ENCODE data around the gene CFAP46. TPM values are rescaled to one million over a fixed set of nuclear protein-coding genes. Genes with fewer than 3 reads are reported as not detected.

Gene CFAP46
- total and polyA plus RNA-seq, 2 experiments from 2014 or later: 3.1 to 5.4 TPM

DNA sequence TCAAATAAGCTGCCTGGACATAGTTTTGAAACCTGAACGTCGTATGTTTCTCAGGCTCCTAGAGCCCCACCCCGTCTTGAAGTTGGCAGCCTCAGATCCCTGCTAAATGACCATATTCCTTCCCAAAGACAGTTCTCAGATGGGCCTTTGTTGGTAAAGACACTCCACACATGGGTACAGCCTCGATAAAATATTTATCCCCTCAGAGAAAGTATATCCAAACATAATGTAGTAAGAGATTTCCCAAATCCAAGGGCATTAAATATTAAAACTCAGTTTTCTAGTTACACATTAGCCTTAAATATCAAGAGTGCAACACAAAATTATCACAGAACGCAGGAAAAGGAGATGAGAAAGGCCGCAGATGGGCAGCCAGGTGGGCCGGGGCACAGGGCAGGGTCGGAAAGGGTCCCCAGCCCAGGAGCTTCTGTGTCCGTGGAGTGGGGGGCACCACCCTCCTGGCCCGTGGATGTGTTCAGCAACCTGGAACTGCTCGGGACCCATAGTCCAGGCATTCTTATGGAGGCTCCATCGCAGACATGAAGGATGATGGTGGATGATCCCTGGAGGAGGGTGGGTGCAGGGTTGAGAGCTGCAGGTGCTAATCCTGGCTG, 1.5 kb upstream of the CFAP46 start:
- Histone ChIP-seq H3K4me3 (no peak overlapping the region), H3F3A (replicated peaks; ENCODE audit: low read depth) (no peaks in the 10 kb centered on the region; the same call in 1 of the 2 replicates), H2AFZ (no peak overlapping the region), H3K9me2 (ENCODE audit: insufficient read depth) (no peaks in the 10 kb centered on the region), H3K27ac (ENCODE audit: low read depth) (no peak overlapping the region), H3K36me3 (ENCODE audit: insufficient read depth) (no peaks in the 10 kb centered on the region), H3K27me3 (ENCODE audit: insufficient read depth) (no peaks in the 10 kb centered on the region), H3K4me1 (ENCODE audit: insufficient read depth) (peaks cover 6% of the 10 kb centered on the region; the same call in 1 of the 2 replicates), H4K20me1 (replicated peaks; ENCODE audit: insufficient read depth) (no peaks in the 10 kb centered on the region), H3K79me2 (replicated peaks; ENCODE audit: insufficient read depth) (no peaks in the 10 kb centered on the region), H3K4me2 (no peak overlapping the region)
- Mint-ChIP-seq H3K4me3 (peak overlapping the region; percentile 48; the same call in 2 of the 3 replicates), H3K9me3 (no peaks in the 10 kb centered on the region), H3K4me1 (peaks cover 9% of the 10 kb centered on the region), H3K27me3 (ENCODE audit: insufficient read depth, low read depth, poor library complexity) (peaks cover 20% of the 10 kb centered on the region), H3K36me3 (ENCODE audit: low read depth) (no peaks in the 10 kb centered on the region; the same call in 2 of the 3 replicates), H3K27ac (no peak overlapping the region)
- DNase-seq (ENCODE audit: low spot score) (no peak), ATAC-seq (no peak)
- TF ChIP-seq, protein P1, sequence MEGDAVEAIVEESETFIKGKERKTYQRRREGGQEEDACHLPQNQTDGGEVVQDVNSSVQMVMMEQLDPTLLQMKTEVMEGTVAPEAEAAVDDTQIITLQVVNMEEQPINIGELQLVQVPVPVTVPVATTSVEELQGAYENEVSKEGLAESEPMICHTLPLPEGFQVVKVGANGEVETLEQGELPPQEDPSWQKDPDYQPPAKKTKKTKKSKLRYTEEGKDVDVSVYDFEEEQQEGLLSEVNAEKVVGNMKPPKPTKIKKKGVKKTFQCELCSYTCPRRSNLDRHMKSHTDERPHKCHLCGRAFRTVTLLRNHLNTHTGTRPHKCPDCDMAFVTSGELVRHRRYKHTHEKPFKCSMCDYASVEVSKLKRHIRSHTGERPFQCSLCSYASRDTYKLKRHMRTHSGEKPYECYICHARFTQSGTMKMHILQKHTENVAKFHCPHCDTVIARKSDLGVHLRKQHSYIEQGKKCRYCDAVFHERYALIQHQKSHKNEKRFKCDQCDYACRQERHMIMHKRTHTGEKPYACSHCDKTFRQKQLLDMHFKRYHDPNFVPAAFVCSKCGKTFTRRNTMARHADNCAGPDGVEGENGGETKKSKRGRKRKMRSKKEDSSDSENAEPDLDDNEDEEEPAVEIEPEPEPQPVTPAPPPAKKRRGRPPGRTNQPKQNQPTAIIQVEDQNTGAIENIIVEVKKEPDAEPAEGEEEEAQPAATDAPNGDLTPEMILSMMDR (conservative IDR thresholded peaks at IDR 0.05; ENCODE audit: low read depth in 2 of 2): no peak
- TF ChIP-seq, protein P2, sequence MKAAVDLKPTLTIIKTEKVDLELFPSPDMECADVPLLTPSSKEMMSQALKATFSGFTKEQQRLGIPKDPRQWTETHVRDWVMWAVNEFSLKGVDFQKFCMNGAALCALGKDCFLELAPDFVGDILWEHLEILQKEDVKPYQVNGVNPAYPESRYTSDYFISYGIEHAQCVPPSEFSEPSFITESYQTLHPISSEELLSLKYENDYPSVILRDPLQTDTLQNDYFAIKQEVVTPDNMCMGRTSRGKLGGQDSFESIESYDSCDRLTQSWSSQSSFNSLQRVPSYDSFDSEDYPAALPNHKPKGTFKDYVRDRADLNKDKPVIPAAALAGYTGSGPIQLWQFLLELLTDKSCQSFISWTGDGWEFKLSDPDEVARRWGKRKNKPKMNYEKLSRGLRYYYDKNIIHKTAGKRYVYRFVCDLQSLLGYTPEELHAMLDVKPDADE (IDR thresholded peaks at IDR 0.05): no peak
- no peak for TF ChIP-seq ZNF331 (CRISPR knock-in tag; IDR thresholded peaks at IDR 0.05; ENCODE audit: low read depth)
- TF ChIP-seq, protein P3, sequence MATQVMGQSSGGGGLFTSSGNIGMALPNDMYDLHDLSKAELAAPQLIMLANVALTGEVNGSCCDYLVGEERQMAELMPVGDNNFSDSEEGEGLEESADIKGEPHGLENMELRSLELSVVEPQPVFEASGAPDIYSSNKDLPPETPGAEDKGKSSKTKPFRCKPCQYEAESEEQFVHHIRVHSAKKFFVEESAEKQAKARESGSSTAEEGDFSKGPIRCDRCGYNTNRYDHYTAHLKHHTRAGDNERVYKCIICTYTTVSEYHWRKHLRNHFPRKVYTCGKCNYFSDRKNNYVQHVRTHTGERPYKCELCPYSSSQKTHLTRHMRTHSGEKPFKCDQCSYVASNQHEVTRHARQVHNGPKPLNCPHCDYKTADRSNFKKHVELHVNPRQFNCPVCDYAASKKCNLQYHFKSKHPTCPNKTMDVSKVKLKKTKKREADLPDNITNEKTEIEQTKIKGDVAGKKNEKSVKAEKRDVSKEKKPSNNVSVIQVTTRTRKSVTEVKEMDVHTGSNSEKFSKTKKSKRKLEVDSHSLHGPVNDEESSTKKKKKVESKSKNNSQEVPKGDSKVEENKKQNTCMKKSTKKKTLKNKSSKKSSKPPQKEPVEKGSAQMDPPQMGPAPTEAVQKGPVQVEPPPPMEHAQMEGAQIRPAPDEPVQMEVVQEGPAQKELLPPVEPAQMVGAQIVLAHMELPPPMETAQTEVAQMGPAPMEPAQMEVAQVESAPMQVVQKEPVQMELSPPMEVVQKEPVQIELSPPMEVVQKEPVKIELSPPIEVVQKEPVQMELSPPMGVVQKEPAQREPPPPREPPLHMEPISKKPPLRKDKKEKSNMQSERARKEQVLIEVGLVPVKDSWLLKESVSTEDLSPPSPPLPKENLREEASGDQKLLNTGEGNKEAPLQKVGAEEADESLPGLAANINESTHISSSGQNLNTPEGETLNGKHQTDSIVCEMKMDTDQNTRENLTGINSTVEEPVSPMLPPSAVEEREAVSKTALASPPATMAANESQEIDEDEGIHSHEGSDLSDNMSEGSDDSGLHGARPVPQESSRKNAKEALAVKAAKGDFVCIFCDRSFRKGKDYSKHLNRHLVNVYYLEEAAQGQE (IDR thresholded peaks at IDR 0.05; ENCODE audit: unreplicated experiment): no peak
- TF ChIP-seq, protein P4, sequence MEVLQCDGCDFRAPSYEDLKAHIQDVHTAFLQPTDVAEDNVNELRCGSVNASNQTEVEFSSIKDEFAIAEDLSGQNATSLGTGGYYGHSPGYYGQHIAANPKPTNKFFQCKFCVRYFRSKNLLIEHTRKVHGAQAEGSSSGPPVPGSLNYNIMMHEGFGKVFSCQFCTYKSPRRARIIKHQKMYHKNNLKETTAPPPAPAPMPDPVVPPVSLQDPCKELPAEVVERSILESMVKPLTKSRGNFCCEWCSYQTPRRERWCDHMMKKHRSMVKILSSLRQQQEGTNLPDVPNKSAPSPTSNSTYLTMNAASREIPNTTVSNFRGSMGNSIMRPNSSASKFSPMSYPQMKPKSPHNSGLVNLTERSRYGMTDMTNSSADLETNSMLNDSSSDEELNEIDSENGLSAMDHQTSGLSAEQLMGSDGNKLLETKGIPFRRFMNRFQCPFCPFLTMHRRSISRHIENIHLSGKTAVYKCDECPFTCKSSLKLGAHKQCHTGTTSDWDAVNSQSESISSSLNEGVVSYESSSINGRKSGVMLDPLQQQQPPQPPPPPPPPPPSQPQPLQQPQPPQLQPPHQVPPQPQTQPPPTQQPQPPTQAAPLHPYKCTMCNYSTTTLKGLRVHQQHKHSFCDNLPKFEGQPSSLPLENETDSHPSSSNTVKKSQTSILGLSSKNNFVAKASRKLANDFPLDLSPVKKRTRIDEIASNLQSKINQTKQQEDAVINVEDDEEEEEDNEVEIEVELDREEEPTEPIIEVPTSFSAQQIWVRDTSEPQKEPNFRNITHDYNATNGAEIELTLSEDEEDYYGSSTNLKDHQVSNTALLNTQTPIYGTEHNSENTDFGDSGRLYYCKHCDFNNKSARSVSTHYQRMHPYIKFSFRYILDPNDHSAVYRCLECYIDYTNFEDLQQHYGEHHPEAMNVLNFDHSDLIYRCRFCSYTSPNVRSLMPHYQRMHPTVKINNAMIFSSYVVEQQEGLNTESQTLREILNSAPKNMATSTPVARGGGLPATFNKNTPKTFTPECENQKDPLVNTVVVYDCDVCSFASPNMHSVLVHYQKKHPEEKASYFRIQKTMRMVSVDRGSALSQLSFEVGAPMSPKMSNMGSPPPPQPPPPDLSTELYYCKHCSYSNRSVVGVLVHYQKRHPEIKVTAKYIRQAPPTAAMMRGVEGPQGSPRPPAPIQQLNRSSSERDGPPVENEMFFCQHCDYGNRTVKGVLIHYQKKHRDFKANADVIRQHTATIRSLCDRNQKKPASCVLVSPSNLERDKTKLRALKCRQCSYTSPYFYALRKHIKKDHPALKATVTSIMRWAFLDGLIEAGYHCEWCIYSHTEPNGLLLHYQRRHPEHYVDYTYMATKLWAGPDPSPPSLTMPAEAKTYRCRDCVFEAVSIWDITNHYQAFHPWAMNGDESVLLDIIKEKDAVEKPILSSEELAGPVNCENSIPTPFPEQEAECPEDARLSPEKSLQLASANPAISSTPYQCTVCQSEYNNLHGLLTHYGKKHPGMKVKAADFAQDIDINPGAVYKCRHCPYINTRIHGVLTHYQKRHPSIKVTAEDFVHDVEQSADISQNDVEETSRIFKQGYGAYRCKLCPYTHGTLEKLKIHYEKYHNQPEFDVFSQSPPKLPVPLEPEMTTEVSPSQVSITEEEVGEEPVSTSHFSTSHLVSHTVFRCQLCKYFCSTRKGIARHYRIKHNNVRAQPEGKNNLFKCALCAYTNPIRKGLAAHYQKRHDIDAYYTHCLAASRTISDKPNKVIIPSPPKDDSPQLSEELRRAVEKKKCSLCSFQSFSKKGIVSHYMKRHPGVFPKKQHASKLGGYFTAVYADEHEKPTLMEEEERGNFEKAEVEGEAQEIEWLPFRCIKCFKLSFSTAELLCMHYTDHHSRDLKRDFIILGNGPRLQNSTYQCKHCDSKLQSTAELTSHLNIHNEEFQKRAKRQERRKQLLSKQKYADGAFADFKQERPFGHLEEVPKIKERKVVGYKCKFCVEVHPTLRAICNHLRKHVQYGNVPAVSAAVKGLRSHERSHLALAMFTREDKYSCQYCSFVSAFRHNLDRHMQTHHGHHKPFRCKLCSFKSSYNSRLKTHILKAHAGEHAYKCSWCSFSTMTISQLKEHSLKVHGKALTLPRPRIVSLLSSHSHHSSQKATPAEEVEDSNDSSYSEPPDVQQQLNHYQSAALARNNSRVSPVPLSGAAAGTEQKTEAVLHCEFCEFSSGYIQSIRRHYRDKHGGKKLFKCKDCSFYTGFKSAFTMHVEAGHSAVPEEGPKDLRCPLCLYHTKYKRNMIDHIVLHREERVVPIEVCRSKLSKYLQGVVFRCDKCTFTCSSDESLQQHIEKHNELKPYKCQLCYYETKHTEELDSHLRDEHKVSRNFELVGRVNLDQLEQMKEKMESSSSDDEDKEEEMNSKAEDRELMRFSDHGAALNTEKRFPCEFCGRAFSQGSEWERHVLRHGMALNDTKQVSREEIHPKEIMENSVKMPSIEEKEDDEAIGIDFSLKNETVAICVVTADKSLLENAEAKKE (CRISPR knock-in tag; IDR thresholded peaks at IDR 0.05): no peak
- TF ChIP-seq EZH2 (IDR thresholded peaks at IDR 0.05; ENCODE audit: low read depth, unreplicated experiment): no peak
- TF ChIP-seq STAT1 (IDR thresholded peaks at IDR 0.05; ENCODE audit: unreplicated experiment): no peak
- no peak for TF ChIP-seq POLR2AphosphoS5 (IDR thresholded peaks at IDR 0.05; ENCODE audit: low read depth)
- TF ChIP-seq ZNF114 (CRISPR knock-in tag; IDR thresholded peaks at IDR 0.05): no peak
